Measurements from ENCODE around the gene LIN37. TPM values are rescaled to one million over a fixed set of nuclear protein-coding genes. Genes with fewer than 3 reads are reported as not detected.

Gene LIN37
- total RNA-seq, 1 experiment from 2014 or later = 10.1 TPM

DNA sequence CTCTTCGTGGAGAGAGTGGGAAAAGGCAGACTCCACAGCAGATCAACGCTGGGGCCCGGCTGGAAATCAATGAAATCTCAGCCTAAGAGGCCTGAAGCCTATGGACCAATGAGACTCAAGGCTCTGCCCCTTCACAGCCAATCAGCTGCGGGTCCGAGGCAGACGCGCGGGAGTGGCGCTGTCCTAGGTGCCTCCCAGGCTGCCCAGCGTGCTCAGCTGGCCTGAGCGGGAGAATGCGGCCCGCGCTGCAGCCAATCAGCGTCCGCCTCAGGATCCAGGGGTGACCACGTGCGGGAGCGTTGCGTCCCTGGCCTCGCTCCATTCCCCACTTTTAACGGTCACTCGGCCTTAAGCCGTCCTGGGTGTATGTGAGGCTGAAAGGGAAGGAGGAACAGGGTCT, 44.2 kb upstream of the LIN37 start, which contains the start of gene ZBTB32 (continued):
- TF ChIP-seq TCF7L2 (IDR thresholded peaks at IDR 0.05; ENCODE audit: borderline replicate concordance, extremely low read depth, insufficient read depth, insufficient read length) = no peak

DNA sequence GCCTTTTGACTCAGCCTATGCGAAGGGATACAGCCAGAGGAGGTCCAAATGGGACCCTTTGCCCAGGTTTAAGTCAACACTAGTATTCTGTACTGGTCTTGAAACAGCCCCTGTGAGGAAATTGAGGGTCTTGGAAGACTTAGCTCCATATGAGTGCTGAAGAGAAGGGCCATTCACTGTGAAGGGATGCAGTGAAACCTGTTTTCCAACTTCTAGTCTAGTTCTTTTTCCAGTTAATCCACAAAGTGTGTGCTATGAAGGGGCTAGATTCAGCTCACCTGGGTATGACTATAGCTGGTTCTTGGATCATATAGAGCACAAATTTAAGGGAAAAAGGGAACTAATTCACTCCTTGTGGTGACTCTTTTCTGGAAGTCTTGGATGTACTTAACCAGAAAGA, 40.0 kb upstream of the LIN37 start:
- H3K9ac ChIP-seq (ENCODE audit: low read length) = no peak overlapping the region
- peaks cover 0 to 10% of the 10 kb centered on the region in 2 experiments; a peak in 1 of 4 replicates for H3K4me1 ChIP-seq (ENCODE audit: control insufficient read depth in 1 of 2, insufficient read depth in 2 of 2, low read length in 2 of 2)
- ChIA-PET POLR2A (no interaction called here), RAD21 (ENCODE audit: low non-redundant PET in 1 of 2, low total read pairs in 2 of 2, uncharacterized antibody in 2 of 2, unreplicated experiment in 2 of 2) (no interaction called here), CTCF (no interaction called here)
- H2AFZ ChIP-seq (ENCODE audit: low read depth, low read length, poor library complexity, severe bottlenecking) = no peak overlapping the region
- no peaks in the 10 kb centered on the region for H3K9me2 ChIP-seq (ENCODE audit: insufficient read depth)
- no peaks in the 10 kb centered on the region for H3K36me3 ChIP-seq (ENCODE audit: control insufficient read depth in 1 of 2, insufficient read depth in 2 of 2, low read length in 2 of 2)
- H3K27ac ChIP-seq (ENCODE audit: low read depth, low read length) = no peak overlapping the region
- H3K27me3 ChIP-seq (ENCODE audit: insufficient read depth, low read length) = no peaks in the 10 kb centered on the region
- no peaks in the 10 kb centered on the region for H3K79me2 ChIP-seq (ENCODE audit: insufficient read depth, low read length)
- H4K20me1 ChIP-seq (ENCODE audit: insufficient read depth) = no peaks in the 10 kb centered on the region
- H3K4me3 ChIP-seq (replicated peaks in 1 of 2; ENCODE audit: low read depth in 1 of 2, low read length in 2 of 2) = no peak overlapping the region
- no peaks in the 10 kb centered on the region for H3K9me3 ChIP-seq (ENCODE audit: control insufficient read depth in 1 of 2, insufficient read depth in 1 of 2, low read depth in 1 of 2, low read length in 2 of 2)
- H3K4me2 ChIP-seq (ENCODE audit: low read length) = no peak overlapping the region
- ATAC-seq (no peak), DNase-seq (ENCODE audit: low read depth, low spot score) (no peak)
- BruUV-seq (replicated peaks) = no TSS peak
- intact Hi-C loops (cut with micrococcal nuclease) = no loop called here
- TF ChIP-seq, protein P1, sequence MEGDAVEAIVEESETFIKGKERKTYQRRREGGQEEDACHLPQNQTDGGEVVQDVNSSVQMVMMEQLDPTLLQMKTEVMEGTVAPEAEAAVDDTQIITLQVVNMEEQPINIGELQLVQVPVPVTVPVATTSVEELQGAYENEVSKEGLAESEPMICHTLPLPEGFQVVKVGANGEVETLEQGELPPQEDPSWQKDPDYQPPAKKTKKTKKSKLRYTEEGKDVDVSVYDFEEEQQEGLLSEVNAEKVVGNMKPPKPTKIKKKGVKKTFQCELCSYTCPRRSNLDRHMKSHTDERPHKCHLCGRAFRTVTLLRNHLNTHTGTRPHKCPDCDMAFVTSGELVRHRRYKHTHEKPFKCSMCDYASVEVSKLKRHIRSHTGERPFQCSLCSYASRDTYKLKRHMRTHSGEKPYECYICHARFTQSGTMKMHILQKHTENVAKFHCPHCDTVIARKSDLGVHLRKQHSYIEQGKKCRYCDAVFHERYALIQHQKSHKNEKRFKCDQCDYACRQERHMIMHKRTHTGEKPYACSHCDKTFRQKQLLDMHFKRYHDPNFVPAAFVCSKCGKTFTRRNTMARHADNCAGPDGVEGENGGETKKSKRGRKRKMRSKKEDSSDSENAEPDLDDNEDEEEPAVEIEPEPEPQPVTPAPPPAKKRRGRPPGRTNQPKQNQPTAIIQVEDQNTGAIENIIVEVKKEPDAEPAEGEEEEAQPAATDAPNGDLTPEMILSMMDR (IDR thresholded peaks at IDR 0.05 in 2 of 3, conservative IDR thresholded peaks at IDR 0.05 in 1 of 3; ENCODE audit: borderline replicate concordance in 1 of 3, insufficient read depth in 1 of 3, low read depth in 2 of 3, low read length in 2 of 3) = no peak
- TF ChIP-seq, protein P2, sequence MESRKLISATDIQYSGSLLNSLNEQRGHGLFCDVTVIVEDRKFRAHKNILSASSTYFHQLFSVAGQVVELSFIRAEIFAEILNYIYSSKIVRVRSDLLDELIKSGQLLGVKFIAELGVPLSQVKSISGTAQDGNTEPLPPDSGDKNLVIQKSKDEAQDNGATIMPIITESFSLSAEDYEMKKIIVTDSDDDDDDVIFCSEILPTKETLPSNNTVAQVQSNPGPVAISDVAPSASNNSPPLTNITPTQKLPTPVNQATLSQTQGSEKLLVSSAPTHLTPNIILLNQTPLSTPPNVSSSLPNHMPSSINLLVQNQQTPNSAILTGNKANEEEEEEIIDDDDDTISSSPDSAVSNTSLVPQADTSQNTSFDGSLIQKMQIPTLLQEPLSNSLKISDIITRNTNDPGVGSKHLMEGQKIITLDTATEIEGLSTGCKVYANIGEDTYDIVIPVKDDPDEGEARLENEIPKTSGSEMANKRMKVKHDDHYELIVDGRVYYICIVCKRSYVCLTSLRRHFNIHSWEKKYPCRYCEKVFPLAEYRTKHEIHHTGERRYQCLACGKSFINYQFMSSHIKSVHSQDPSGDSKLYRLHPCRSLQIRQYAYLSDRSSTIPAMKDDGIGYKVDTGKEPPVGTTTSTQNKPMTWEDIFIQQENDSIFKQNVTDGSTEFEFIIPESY (IDR thresholded peaks at IDR 0.05; ENCODE audit: extremely low read depth, insufficient replicate concordance, low read length) = no peak
- TF ChIP-seq EGR1 (IDR thresholded peaks at IDR 0.05; ENCODE audit: low read depth) = no peak
- no peak for TF ChIP-seq JUND (IDR thresholded peaks at IDR 0.05)
- no peak for TF ChIP-seq CBX3 (IDR thresholded peaks at IDR 0.05; ENCODE audit: low read depth)
- TF ChIP-seq, protein P3, sequence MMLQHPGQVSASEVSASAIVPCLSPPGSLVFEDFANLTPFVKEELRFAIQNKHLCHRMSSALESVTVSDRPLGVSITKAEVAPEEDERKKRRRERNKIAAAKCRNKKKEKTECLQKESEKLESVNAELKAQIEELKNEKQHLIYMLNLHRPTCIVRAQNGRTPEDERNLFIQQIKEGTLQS (IDR thresholded peaks at IDR 0.05) = no peak
- TF ChIP-seq, protein P4, sequence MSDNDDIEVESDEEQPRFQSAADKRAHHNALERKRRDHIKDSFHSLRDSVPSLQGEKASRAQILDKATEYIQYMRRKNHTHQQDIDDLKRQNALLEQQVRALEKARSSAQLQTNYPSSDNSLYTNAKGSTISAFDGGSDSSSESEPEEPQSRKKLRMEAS (IDR thresholded peaks at IDR 0.05) = no peak
- no peak for TF ChIP-seq YY1 (IDR thresholded peaks at IDR 0.05; ENCODE audit: extremely low read depth, insufficient replicate concordance, low read depth, low read length)
- no peak for TF ChIP-seq SRF (IDR thresholded peaks at IDR 0.05; ENCODE audit: low read depth)
- TF ChIP-seq, protein P5, sequence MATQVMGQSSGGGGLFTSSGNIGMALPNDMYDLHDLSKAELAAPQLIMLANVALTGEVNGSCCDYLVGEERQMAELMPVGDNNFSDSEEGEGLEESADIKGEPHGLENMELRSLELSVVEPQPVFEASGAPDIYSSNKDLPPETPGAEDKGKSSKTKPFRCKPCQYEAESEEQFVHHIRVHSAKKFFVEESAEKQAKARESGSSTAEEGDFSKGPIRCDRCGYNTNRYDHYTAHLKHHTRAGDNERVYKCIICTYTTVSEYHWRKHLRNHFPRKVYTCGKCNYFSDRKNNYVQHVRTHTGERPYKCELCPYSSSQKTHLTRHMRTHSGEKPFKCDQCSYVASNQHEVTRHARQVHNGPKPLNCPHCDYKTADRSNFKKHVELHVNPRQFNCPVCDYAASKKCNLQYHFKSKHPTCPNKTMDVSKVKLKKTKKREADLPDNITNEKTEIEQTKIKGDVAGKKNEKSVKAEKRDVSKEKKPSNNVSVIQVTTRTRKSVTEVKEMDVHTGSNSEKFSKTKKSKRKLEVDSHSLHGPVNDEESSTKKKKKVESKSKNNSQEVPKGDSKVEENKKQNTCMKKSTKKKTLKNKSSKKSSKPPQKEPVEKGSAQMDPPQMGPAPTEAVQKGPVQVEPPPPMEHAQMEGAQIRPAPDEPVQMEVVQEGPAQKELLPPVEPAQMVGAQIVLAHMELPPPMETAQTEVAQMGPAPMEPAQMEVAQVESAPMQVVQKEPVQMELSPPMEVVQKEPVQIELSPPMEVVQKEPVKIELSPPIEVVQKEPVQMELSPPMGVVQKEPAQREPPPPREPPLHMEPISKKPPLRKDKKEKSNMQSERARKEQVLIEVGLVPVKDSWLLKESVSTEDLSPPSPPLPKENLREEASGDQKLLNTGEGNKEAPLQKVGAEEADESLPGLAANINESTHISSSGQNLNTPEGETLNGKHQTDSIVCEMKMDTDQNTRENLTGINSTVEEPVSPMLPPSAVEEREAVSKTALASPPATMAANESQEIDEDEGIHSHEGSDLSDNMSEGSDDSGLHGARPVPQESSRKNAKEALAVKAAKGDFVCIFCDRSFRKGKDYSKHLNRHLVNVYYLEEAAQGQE (IDR thresholded peaks at IDR 0.05; ENCODE audit: low read depth) = no peak
- no peak for TF ChIP-seq POLR2A (IDR thresholded peaks at IDR 0.05; ENCODE audit: borderline replicate concordance, extremely low read depth, insufficient read depth, insufficient read length)
- TF ChIP-seq RAD21 (IDR thresholded peaks at IDR 0.05; ENCODE audit: low read depth) = no peak
- TF ChIP-seq EZH2phosphoT487 (IDR thresholded peaks at IDR 0.05; ENCODE audit: borderline replicate concordance) = no peak
- TF ChIP-seq ZFX (IDR thresholded peaks at IDR 0.05) = no peak
- TF ChIP-seq TCF7L2 (IDR thresholded peaks at IDR 0.05; ENCODE audit: borderline replicate concordance, extremely low read depth, insufficient read depth, insufficient read length) = no peak
- no peak for TF ChIP-seq EZH2 (IDR thresholded peaks at IDR 0.05)

Data from HCT116 (cell line).